ENCODE data around the gene IGF1R. TPM values are rescaled to one million over a fixed set of nuclear protein-coding genes. Genes with fewer than 3 reads are reported as not detected.
A peak's percentile ranks its signal among the peaks of the same experiment; 100 is the strongest.

Gene IGF1R
- total RNA-seq, 1 donor from 2014 or later, result 53.7 TPM

DNA sequence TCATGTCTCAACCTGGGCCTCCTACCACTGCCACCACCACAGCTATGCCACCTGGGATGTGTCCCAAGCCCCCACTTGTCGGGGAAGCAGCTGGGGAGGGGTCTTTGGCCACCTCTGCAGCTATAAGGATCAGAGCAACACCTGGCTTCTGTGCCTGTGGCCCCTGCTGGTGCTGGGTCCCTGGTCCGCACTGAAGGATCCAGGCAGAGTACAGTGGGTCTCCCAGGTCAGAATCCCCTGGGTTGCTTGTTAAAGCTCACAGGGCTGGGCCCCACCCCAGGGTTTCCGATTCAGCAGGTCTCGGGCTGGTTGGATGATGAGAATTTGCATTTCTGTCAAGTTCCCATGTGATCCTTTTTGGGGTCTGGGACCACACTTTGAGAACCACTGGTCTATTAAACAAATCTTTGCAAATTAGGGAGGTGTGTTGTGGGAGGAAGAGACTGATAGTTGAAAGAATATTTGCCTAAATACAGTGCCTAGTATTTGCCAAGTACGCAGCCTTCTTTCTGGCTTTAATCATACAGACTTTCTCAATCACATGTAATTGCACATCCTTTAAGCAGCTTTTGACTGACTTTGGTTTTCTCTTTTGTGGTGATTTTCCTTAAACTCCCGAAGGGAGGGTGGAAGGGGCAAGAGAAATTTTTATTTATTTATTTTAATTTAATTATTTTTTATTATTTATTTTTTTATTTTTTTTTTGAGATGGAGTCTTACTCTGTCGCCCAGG, 127.3 kb downstream of the IGF1R start:
- no peak for DNase-seq (ENCODE audit: low spot score)

DNA sequence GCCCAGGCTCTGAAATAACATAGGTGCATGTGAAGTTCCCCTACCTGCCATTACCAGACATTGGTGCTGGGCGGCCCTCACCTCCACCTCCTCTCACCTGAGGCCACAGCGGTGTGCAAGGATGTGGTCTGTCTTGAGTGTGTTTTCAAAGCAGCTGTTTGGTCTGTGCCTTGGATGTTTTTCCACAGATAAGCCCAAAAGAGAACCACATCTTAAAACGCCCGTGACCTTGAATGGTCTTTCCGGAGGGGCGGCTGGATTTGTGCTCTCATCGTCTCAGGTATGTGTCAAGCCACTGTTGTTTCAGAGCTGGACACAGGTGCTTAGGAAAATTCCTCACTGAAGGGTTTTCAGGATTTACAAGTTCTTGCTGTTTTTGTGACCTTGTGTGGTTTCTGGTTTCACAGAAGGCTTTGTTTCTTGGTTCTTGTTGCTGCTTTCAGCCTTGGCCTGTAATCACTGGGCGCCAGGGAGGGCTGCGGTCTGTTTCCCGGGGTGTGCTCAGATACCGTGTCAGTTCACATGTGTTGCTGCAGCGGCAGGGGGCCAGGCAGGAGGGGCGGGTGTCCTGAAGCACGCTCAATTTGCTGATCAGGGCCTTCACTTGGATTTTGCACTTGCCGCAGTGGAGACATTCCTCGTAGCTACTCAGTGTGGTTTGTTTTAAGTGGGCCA, 128.4 kb downstream of the IGF1R start:
- DNase-seq (ENCODE audit: low spot score), result peak; percentile 23

DNA sequence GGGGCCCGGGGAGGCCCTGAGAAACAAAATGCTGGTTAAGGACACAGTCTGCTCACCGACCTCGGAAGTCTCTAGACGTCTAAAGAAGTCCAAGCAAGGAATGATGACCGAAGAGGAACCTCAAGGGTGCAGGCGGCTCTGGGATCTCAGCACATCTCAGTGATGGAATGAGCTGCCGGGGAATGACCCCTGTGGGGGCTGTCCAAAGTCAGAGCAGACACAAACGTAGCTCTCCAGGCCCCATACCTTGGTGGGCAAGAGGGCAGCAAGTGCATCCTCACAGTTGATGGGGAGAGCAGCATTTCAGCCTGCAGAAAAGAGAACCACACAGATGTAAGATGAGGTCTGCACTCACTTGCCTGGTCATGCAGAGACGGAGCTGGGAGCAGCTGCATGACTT, 129.1 kb downstream of the IGF1R start:
- DNase-seq (ENCODE audit: low spot score), result no peak

DNA sequence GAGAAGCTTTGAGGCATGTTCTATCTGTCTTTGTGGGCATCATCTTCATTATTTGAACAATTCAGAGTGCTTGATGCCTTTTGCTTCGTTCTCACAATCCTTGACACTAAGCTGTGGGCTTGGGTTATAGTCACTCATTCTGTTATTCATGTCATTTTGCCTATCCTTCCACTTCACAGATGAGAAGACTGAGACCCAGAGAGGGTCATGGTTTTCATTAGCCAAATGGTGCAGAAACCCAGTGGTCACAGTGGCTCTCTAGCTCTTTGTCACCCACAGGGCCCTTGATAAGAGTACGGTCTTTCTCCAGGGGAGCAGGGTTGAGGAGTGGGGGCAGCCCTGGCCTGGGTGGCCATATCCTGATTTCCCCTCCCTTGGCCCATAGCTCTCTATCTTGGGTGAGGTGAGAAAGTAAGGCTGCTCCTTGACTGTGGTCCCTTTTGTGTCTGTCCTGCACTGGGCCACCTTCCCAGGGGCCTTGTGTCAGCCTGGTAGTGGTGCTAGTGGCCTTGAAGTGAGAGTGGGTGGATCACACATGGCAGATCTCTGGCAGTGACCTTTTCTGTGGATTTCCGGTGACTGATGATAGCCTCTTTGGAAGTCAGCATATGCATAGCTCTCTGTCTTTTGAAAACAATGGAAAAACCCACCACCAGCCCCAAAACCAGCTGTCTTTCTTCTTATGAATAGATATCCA, 130.1 kb downstream of the IGF1R start:
- no peak for DNase-seq (ENCODE audit: low spot score)

DNA sequence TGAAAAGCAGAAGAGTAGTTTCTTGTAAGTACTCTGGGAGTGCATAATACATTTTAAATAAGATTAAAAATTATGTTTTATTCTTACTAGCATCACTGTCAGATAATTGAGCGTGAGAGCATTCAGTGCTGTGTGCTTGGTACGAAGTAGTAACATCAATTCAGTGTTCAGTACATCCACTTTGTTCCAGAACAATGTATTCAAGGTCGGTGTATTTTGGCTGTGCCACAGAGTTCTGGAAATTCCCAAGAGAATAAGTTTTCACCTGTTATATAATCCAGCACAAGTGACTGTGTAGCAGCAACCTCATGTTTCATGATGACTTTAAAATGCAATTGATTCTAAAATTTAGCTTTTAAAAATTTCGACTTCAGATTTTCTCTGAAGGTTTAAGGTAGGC, 130.6 kb downstream of the IGF1R start:
- DNase-seq (ENCODE audit: low spot score), result no peak

DNA sequence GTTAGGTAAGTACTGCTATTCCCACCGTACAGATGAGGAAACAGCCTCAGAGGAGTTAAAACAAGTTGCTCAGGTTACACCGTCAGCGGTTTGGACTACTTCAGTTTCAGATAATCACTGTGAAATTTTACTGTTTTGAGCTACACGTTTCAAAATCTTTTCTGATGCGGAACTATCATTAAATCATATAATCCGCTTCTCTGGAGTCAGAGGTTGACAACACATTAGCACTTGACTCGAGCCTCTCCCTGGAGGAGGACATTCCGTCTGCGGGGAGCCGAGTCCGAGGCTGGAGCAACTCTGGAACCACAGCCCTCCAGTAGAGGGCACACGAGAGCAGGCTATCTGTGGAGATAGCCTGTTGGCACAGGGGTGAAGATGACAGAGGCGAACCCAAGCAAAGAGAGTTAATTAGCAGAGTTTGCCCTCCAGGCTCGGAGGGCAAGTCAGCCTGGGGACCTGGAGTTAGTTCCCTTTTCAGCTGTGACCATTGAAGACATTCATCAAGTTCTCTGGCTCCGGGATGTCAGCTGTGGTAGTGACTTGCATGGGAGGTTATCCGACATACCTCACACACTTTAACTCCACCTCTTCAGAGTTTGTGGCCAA, 131.2 kb downstream of the IGF1R start:
- DNase-seq (ENCODE audit: low spot score), result peak; percentile 76

DNA sequence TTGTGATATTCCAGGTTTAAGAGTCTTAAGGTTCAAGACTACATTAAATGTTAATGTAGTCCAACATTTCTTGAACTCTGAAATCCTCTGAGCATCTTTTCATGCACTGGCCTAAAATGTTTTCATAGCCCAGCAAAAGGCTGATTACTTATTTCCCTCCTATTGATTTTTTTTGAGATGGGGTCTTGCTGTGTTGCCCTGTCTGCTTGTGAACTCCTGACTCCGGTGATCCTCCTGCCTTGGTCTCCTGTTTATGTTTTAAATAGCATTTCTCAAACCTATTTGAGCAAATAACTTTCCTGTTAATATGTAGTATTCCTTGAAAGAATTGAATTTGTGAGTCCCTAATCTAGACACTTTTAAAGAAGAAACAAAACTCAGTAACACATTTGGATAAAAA, 133.5 kb downstream of the IGF1R start:
- no peak for DNase-seq (ENCODE audit: low spot score)

DNA sequence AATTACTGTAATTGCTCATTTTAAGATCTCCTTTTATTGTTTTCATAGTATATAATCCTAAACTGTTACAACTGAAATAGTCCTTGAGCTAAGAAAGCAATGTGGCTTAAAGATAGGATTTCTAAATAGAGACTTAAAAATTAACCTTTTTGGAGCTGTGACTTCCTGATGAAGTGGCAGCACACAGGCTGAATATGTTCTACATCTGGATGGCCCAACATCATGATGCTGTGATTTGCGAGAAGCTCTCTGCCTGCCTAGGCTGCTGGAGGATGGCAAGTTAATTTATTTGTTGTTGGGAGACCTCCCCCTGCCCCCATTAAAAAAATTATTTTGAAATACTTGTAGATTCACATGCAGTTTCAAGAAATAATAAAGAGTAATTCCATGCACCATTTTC, 134.5 kb downstream of the IGF1R start:
- no peak for DNase-seq (ENCODE audit: low spot score)

DNA sequence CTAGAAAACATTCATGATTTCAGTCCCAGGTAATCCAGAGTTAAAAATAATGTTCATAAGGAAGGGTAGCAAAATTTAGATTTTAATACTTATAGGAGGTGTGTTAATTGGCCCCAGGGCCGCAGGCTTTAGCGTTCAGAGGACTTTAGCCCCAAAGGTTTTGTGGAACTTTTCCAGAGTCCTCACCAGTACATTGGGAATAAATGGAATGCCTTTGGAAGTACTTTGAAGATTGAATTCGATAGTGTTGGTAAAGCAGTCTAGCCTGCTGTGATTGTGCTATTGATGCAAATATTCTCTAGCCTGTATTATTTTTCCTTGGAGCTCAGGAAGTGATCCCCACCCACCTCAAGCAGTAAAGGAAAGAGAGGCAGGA, 137.1 kb downstream of the IGF1R start:
- DNase-seq (ENCODE audit: low spot score), result no peak

DNA sequence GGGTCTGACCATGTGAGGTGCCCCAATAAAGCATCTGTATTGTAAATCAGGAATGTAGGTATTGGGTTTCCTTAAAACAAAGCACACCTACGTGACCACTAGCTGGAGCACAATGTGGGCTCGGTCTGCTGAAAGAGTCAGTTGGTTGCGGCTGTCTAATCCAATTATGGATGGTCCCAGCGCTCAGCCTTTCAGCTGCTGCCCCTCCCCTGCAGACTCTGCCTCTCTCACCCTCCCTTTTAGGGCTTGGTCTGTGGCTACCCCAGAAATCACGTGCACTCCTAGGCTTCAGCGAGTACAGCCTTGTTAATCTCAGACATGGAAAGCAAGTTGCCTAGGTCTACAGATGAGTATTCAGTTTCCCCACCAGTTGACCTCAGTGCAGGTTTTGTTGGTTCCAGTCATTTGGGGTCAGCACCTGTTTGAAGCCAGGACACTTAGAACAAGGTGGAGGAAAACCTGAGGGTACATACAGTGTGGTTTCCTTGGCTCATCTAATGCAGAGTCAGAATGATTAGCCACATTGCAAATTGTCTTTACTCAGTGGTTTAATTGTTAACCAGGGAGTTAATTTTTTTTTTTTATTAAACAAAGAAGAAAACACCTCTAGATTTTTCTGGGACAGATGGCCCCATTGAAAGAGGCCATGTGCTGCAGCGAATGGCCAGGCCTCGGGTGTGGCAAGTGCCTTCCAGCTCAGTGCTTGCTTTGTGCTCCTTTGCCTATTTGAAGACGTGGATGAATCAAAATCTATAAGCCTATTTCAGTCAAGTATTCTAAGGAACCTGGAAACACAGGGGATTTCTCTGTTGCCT, 137.7 kb downstream of the IGF1R start:
- no peak for DNase-seq (ENCODE audit: low spot score)

DNA sequence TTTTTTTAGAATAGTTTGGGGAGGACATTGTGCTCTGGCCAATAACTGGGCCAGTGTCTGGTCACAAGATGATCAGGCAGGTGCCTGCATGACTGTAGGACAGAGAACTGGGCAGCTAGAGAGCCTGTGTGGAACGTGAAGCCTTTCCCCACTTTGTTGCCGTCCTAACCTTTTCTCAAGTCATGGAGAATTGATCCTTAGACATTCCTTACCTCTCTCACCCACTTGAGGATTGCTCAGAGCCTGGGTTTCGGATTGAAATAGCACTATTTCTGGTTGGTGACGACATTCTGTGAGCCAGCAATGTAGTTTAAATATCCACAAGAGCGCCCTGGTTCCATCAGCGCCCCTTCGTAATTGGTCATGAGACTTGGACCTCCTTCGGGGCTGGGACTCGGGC, 138.4 kb downstream of the IGF1R start:
- no peak for DNase-seq (ENCODE audit: low spot score)

DNA sequence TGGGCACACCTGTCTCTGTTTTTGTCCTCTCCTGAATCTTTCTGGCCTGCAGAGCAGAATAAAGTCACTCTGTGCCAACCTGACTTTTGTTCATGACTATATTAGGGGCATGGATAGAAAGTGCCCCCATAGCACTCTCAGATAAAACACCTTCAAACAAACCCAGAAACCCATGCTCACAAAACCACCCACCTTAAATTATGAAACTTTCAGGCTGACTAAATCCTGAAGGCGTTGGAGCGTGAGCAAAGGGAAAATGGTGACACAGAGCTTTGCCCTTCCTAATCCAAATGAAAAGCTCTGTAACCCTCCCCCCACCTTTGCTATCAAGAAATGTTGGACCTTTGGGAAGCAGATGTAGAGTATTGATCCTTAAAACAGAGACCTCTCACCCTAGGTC, 138.9 kb downstream of the IGF1R start:
- DNase-seq (ENCODE audit: low spot score), result no peak

DNA sequence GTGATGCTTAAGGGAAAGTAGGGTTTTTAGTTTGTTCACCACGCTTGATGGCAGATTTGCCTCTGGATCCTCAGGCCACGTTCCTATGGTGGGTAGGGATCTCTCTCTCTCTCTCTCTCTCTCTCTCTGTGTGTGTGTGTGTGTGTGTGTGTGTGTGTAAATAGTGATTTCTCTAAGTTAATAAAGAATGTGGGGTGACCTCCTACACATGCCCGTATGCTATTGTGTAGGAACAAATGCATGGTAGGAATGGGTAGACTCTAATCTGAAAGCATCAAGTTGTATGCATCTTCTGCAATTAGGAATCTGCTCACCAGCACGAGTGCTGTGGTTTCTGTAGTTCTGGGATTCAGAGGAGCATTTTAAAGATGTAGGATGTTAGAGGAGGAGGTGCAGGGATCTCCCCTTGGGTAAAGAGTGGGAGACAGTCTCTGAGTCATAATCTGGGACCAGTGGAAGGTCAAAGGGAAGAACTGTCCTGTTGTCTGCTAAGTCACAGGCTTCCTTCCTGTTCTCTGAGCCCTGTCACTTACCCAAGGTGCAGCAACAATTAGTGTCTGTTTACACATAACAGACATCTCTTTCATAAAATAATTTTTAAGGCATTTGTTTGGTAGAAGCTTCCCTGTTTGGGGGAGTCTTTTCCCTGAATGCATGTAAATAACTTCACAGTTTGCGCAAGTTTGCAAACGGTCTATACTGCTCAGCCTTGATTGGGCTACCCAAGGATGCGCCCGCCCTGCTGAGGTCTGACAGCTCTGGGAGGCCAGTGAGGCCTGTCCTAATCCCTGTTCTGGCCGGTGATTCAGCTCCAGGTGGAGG, 139.8 kb downstream of the IGF1R start:
- DNase-seq (ENCODE audit: low spot score), result no peak

DNA sequence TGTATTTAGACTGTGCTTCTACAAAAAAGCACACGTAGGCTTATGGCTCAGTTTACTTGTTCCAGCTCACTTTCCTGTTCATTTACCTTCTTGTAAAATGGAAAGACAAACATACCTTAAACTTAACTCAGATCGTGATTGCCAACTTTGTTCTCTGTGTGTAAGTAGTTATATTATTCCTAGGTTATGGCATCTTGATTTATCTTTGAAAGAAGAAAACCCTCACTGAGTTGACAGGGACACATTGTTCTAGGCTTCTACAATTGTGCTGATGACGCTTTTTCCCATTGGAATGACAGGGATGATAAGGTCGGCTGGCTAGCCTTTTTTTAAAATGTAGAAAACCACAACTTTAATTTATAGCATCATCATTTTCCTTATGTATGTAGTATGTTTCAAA, 140.7 kb downstream of the IGF1R start:
- no peak for DNase-seq (ENCODE audit: low spot score)

DNA sequence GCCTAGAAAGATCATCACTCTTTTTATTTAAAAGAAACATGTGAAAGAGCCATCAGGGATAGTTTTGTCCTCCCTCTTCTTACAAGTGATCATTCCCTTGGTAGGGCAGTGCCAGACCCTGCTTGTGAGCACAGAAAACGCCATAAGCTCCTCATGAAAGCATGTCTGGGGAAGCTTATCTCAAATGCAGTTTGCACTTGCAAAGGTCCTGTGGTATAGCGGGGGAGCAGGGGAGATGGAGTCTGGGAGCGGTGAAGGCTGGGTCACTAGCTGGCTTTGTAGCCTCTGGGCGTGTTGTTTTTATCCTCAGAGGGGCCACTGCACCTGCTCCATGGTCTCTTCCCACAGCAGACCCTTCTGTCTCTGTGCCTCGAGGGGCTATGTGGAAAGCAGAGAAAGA, 141.9 kb downstream of the IGF1R start:
- DNase-seq (ENCODE audit: low spot score), result no peak

DNA sequence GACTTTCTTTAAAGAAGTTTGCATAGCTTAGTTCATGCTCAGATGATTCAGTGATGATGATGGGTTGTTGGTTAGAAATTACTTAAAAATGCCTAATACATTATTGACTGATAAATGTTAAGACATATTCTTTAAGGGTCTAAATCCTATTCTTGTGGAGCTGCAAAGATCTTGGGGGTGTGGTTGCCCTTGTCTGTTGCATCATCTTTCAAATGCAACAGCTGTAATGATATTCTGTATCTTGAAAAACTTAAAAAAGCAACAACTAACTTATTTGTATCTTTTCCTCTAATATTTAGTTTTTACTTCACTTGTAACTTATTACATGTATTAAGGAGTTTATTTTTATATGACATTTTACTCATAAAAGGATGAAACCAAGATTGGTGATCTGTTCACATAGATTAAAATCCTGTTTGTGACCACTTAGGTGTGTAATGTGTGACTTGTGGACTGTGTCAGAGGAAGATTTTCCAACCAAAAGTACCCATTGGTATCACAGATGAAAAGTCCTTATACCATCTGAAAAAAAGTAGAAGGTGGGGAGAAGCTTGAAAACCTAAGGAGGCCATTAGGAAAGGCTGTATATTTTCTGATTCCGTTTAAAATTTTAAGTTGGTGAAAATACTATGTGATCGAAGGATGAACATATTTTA, 142.8 kb downstream of the IGF1R start:
- peak; percentile 21 for DNase-seq (ENCODE audit: low spot score)

DNA sequence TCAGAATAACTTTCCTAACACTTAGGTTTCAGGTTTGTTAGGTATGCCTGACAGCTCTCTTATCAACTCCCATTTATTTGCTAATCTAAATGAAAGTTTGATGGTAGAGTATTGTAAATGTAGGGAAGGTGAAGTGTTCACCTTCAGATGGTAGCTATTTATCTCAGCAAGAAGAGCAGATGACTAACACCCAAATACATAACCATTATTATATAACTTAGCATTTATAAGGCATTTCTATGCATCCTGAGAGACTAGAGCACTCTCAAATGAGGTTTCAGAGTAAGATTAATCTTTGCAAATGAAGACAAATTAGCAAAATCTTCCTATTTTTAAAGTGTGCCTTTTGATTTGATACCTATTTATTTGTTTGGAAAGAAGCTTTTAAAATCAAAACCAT, 143.8 kb downstream of the IGF1R start:
- no peak for DNase-seq (ENCODE audit: low spot score)

DNA sequence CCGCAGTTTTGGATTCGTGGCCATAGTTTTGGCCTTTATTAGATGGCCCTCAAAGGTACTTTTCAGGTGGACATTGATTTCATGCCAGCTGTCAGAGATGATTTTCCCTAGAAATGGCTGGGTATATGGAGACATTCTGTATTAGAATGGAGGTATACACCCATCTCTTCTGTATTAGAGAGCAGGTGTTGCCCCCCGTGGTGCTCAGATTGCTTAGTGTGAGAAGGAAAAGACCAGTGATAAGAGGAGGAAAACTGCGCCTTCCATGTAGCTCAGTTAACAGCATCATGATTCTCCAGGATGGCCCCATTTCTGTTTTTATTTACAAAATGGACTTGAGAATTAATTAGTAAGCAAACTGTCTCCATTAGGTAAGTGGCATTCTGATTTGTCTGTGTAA, 145.9 kb downstream of the IGF1R start:
- DNase-seq (ENCODE audit: low spot score), result no peak

DNA sequence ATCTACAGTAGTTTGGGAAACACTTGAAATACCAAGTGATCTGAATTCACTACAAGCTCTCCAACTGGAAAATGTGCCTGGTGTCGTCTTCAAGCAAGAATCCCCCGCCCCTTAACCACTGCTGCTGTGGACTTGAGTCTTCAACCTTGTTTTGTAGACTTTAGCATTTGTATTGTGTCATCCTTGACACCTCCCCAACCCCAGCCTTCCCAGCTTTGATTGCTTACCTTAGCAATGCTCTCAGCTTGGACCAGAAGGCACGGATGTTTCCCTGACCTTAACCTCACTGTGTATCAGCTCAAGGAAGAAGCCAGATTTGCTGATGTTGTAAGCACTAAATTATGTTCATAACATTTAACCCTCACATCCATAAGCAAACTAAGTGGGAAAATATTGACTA, 146.4 kb downstream of the IGF1R start:
- DNase-seq (ENCODE audit: low spot score), result no peak

DNA sequence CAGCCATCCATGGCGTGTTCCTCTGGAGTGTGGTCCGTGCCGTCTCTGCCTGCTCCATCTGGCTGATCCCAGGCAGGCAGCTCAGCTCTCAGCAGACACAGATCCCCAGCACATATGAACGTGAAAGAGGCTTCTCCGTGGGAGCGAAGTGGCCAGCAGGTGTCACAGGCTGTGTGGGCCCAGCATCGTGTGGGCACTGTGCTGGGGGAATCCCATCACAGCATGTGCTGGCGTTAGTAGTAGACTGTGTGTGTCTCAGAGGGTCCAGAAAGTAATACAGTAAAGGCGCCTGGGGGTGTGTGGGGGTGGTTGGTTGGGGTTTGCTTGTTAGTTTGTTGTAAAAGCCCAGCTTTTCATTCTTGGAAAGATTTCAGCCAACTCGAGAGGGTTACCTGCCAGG, 147.6 kb downstream of the IGF1R start:
- DNase-seq (ENCODE audit: low spot score), result no peak
